ENCODE results near the gene EXOSC7.

Gene EXOSC7

DNA sequence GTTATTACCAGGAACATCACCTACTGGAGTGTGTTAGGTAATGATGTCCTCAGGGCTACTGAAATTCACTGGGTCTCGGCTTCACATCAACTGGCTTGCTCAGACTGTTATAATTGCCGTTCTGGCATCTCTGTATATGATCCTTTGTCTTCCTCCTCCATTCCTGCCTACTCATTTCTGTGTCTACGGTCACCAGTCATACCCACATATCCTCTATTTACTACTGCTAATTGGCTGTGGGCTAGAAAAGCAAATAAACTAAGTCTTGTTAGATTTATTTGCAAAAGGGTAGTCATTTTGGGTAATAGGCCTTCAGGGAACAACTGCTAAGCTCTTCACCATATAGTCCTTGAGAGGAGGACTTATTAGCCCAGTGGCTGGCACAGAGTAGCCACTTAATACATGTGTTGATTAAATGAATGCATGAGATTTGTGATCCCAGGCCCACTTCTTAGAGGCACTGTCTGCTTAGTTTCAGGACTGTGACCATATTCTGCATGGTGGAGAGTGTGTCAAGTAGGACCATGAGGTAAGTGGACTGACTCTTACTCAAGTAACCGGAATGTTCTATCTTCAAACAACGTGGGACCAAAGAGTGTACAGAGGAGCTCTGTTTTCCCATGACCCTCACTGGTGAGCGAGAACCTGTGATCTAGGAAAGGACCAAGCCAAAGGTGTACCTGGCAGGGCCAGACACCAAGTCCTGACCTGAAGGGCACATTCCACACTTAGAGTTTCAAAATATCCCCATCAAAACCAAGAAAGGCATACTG is 13.2 kb upstream of the EXOSC7 start:
- H3K27me3 ChIP-seq (replicated peaks; ENCODE audit: control insufficient read depth, insufficient read depth, low read length) = no peaks in the 10 kb centered on the region
- TF ChIP-seq, protein P1, sequence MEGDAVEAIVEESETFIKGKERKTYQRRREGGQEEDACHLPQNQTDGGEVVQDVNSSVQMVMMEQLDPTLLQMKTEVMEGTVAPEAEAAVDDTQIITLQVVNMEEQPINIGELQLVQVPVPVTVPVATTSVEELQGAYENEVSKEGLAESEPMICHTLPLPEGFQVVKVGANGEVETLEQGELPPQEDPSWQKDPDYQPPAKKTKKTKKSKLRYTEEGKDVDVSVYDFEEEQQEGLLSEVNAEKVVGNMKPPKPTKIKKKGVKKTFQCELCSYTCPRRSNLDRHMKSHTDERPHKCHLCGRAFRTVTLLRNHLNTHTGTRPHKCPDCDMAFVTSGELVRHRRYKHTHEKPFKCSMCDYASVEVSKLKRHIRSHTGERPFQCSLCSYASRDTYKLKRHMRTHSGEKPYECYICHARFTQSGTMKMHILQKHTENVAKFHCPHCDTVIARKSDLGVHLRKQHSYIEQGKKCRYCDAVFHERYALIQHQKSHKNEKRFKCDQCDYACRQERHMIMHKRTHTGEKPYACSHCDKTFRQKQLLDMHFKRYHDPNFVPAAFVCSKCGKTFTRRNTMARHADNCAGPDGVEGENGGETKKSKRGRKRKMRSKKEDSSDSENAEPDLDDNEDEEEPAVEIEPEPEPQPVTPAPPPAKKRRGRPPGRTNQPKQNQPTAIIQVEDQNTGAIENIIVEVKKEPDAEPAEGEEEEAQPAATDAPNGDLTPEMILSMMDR (IDR thresholded peaks at IDR 0.05; ENCODE audit: insufficient read depth, low read length, poor library complexity, severe bottlenecking) = no peak
- peaks cover 6% of the 10 kb centered on the region; the same call in 1 of the 2 replicates for H3K36me3 ChIP-seq (ENCODE audit: control insufficient read depth, insufficient read depth, low read length)
- no peak for DNase-seq (ENCODE audit: extremely low read depth, insufficient read length)
- no peak overlapping the region for H3K4me3 ChIP-seq (replicated peaks; ENCODE audit: low read depth, low read length)

- H3K36me3 ChIP-seq (ENCODE audit: control insufficient read depth, insufficient read depth, low read length) = 0 out of 2 replicates have a peak, but pooled peaks cover 3% of the 10 kb centered on the region
- H3K27me3 ChIP-seq (replicated peaks; ENCODE audit: control insufficient read depth, insufficient read depth, low read length) = no peaks in the 10 kb centered on the region
- no peak for DNase-seq (ENCODE audit: extremely low read depth, insufficient read length)
- TF ChIP-seq, protein P1 (IDR thresholded peaks at IDR 0.05; ENCODE audit: insufficient read depth, low read length, poor library complexity, severe bottlenecking) = no peak
- no peak overlapping the region for H3K4me3 ChIP-seq (replicated peaks; ENCODE audit: low read depth, low read length)
These were observed 12.3 kb upstream of the EXOSC7 start for GRCh38 chr3:44963571-44964325.

- H3K36me3 ChIP-seq (ENCODE audit: control insufficient read depth, insufficient read depth, low read length) = no peaks in the 10 kb centered on the region
- no peak overlapping the region for H3K4me3 ChIP-seq (replicated peaks; ENCODE audit: low read depth, low read length)
- no peak for DNase-seq (ENCODE audit: extremely low read depth, insufficient read length)
- TF ChIP-seq, protein P1 (IDR thresholded peaks at IDR 0.05; ENCODE audit: insufficient read depth, low read length, poor library complexity, severe bottlenecking) = no peak
- H3K27me3 ChIP-seq (replicated peaks; ENCODE audit: control insufficient read depth, insufficient read depth, low read length) = no peaks in the 10 kb centered on the region
These were observed 10.9 kb upstream of the EXOSC7 start for GRCh38 chr3:44965165-44965564.

GRCh38 chr3:44966795-44967278 is 9.2 kb upstream of the EXOSC7 start:
- H3K27me3 ChIP-seq (replicated peaks; ENCODE audit: control insufficient read depth, insufficient read depth, low read length) = no peaks in the 10 kb centered on the region
- no peak overlapping the region for H3K4me3 ChIP-seq (replicated peaks; ENCODE audit: low read depth, low read length)
- DNase-seq (ENCODE audit: extremely low read depth, insufficient read length) = peak; percentile 23
- TF ChIP-seq, protein P1 (IDR thresholded peaks at IDR 0.05; ENCODE audit: insufficient read depth, low read length, poor library complexity, severe bottlenecking) = no peak
- H3K36me3 ChIP-seq (ENCODE audit: control insufficient read depth, insufficient read depth, low read length) = no peaks in the 10 kb centered on the region

DNA sequence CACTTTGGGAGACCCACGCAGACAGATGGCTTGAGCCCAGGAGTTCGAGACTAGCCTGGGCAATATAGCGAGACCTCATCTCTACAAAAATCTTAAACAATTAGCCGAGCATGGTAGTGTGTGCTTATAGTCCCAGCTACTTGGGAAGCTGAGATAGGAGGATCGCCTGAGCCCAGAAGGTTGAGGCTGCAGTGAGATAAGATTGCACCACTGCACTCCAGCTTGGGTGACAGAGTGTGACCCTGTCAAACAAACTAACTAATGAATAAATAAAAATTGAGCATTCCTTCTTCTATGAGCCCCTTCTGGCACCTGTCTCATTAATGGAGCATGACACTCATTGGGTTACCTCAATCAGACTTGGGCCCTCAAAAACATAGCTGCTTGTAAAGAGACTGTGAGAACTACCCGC is 7.6 kb upstream of the EXOSC7 start:
- no peak for DNase-seq (ENCODE audit: extremely low read depth, insufficient read length)
- Histone ChIP-seq H3K4me3 (replicated peaks; ENCODE audit: low read depth, low read length) (no peak overlapping the region), H3K36me3 (ENCODE audit: control insufficient read depth, insufficient read depth, low read length) (peaks cover 1% of the 10 kb centered on the region), H3K27me3 (replicated peaks; ENCODE audit: control insufficient read depth, insufficient read depth, low read length) (no peaks in the 10 kb centered on the region)
- TF ChIP-seq, protein P1 (IDR thresholded peaks at IDR 0.05; ENCODE audit: insufficient read depth, low read length, poor library complexity, severe bottlenecking) = no peak

Measured in GM06990 (cell line).